WTC11 (cell line): ENCODE data around the gene PRKCB.

Experiments
- CREB1 ChIP-seq: sonication (generic); formaldehyde crosslinking; IDR thresholded peaks from 2 replicates; pipeline ENCODE4 v1.8.0; 2023; ENCODE audit warnings: mild to moderate bottlenecking, missing genetic modification reagents
- TF ChIP-seq, protein P1 (sequence below): fragments of 200-600 bp; IDR thresholded peaks from 2 replicates; pipeline ENCODE4 v1.8.0; 2022; ENCODE audit warnings: antibody characterized with exemption

GRCh38 chr16:24036038-24036543 is 200.3 kb downstream of the PRKCB start:
- TF ChIP-seq, protein P1, sequence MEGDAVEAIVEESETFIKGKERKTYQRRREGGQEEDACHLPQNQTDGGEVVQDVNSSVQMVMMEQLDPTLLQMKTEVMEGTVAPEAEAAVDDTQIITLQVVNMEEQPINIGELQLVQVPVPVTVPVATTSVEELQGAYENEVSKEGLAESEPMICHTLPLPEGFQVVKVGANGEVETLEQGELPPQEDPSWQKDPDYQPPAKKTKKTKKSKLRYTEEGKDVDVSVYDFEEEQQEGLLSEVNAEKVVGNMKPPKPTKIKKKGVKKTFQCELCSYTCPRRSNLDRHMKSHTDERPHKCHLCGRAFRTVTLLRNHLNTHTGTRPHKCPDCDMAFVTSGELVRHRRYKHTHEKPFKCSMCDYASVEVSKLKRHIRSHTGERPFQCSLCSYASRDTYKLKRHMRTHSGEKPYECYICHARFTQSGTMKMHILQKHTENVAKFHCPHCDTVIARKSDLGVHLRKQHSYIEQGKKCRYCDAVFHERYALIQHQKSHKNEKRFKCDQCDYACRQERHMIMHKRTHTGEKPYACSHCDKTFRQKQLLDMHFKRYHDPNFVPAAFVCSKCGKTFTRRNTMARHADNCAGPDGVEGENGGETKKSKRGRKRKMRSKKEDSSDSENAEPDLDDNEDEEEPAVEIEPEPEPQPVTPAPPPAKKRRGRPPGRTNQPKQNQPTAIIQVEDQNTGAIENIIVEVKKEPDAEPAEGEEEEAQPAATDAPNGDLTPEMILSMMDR: no peak
- TF ChIP-seq CREB1: no peak
